Measurements from ENCODE around the gene FKBP8. TPM values are rescaled to one million over a fixed set of nuclear protein-coding genes. Genes with fewer than 3 reads are reported as not detected.

Gene FKBP8
- total and polyA plus RNA-seq, 2 of the 4 experiments (the other 2 are of a cell fraction) = 153 to 289 TPM

DNA sequence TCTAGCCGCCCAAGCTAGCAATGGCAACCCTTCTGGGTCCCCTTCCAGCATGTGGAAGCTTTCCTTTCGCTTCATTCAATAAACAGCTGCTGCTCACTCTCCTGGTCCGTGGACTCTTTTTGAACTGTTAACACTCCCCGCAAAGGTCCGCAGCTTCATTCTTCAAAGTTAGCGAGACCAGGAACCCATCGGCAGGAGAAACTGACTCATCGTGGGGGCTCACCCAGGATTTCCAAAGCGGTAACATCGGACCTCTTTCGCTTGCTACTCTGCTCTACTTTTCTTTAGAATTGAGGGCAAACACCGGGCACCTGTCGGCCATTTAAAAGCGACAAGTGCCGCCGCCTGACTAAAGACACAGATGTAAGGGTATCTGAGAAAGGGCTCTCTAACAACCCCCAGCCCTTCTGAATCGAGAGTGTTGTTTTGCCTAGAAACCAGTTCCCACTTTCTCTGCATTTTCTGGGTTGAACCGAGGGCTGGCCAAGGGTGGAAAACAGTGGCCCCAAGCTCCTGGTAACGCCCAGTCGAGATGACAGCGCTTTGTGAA is 34.1 kb upstream of the FKBP8 start:
- TF ChIP-seq MAFK (IDR thresholded peaks at IDR 0.05; ENCODE audit: low read depth, low read length) (no peak), CHD1 (IDR thresholded peaks at IDR 0.05; ENCODE audit: low read depth, low read length) (no peak), MXI1 (IDR thresholded peaks at IDR 0.05; ENCODE audit: borderline replicate concordance, low read depth, low read length) (no peak), POLR2A (IDR thresholded peaks at IDR 0.05; ENCODE audit: low read depth, low read length) (peak; percentile 15; the same call in 1 of the 2 replicates)
- Histone ChIP-seq H3K18ac (ENCODE audit: low read depth, low read length) (no peak overlapping the region), H3K9ac (ENCODE audit: low read depth, low read length) (no peak overlapping the region), H3K27ac (ENCODE audit: insufficient read depth, low read length) (no peak overlapping the region), H2BK5ac (ENCODE audit: low read depth, low read length, poor library complexity, severe bottlenecking) (no peak overlapping the region), H4K20me1 (ENCODE audit: insufficient read depth, low read length) (peaks cover 49% of the 10 kb centered on the region), H2AFZ (replicated peaks; ENCODE audit: low read length, poor library complexity) (no peak overlapping the region), H3K4me3 (ENCODE audit: insufficient read depth, low read depth, low read length) (no peak overlapping the region), H4K8ac (ENCODE audit: low read depth in 2 of 2, low read length in 2 of 2) (no peak overlapping the region), H3K36me3 (ENCODE audit: control insufficient read depth, insufficient read depth, low read length) (peaks cover 40% of the 10 kb centered on the region), H2BK20ac (ENCODE audit: low read depth, low read length) (no peak overlapping the region), H2AK9ac (replicated peaks; ENCODE audit: low read depth, low read length, poor library complexity) (no peak overlapping the region), H3K4me1 (ENCODE audit: control insufficient read depth, insufficient read depth, low read length) (peaks cover 9% of the 10 kb centered on the region), H3K14ac (replicated peaks; ENCODE audit: low read depth, low read length) (no peak overlapping the region), H3K27me3 (ENCODE audit: control insufficient read depth, insufficient read depth, low read length) (no peaks in the 10 kb centered on the region), H3K56ac (ENCODE audit: extremely low read depth, insufficient read depth, low read length) (no peak overlapping the region), H2AK5ac (ENCODE audit: low read depth, low read length) (no peak overlapping the region), H3K4me2 (ENCODE audit: low read depth, low read length) (no peak overlapping the region), H2BK120ac (ENCODE audit: low read depth, low read length) (no peak overlapping the region), H3K23ac (ENCODE audit: low read depth, low read length) (no peak overlapping the region), H3K9me3 (ENCODE audit: control insufficient read depth, insufficient read depth, low read length) (no peaks in the 10 kb centered on the region), H3K9me1 (ENCODE audit: insufficient read depth, low read length) (peaks cover 11% of the 10 kb centered on the region), H3K4ac (ENCODE audit: low read depth, low read length) (no peak overlapping the region), H2BK15ac (ENCODE audit: low read depth, low read length) (no peak overlapping the region), H4K5ac (ENCODE audit: low read depth, low read length) (no peak overlapping the region), H3K79me1 (ENCODE audit: low read depth in 1 of 2, low read length in 2 of 2) (peaks cover 16 to 35% of the 10 kb centered on the region in 2 experiments; a peak in 3 of 4 replicates), H4K91ac (ENCODE audit: insufficient read depth, low read depth, low read length) (no peak overlapping the region)
- ChIA-PET CTCF (no interaction called here), POLR2A (ENCODE audit: unreplicated experiment) (no interaction called here)
- in situ Hi-C loops (cut with MboI; ENCODE audit: low sequenced_read_pairs) (loop anchor here (10.0 kb wide), 1 partner anchor 123 kb away; no protein-coding TSS in a partner anchor), intact Hi-C loops (cut with micrococcal nuclease) (no loop called here), dilution Hi-C loops (cut with HindIII; ENCODE audit: low sequenced_read_pairs, unreplicated experiment) (no loop called here)
- DNase-seq = no peak
- BruUV-seq (replicated peaks) = no TSS peak
- WGBS, 2 experiments (ENCODE audit: extremely low coverage in 2 of 2, insufficient read length in 1 of 2) = 88% methylated on average over 10 of the region's 21 CpGs; no CpG with 5 or more reads in 1 of the 2 experiments
- no peak for ATAC-seq (ENCODE audit: low read depth)

Data from IMR-90 (cell line).